Vagina (tissue), 2 donors: ENCODE results near the gene ARMC8.

ENCODE experiments used
- CTCF ChIP-seq, 3 experiments: fragments of 450-650 bp in 2 of 3; fragments of 200-600 bp in 1 of 3; sonication (generic) in 1 of 3; IDR thresholded peaks; one replicate each; pipeline ENCODE4 v1.5.1; 2017 to 2019; ENCODE audit warnings: antibody characterized with exemption in 3 of 3, mild to moderate bottlenecking in 2 of 3, moderate library complexity in 2 of 3
- POLR2A ChIP-seq, 2 donors: fragments of 450-650 bp; IDR thresholded peaks; one replicate each; pipeline ENCODE4 v1.6.1; 2017; ENCODE audit warnings: antibody characterized with exemption in 2 of 2, mild to moderate bottlenecking in 2 of 2, moderate library complexity in 2 of 2
- POLR2AphosphoS5 ChIP-seq, 2 donors: sonication (generic); formaldehyde crosslinking; IDR thresholded peaks; one replicate each; pipeline ENCODE4 v1.9.0; 2017; ENCODE audit warnings: antibody characterized with exemption in 2 of 2, mild to moderate bottlenecking in 2 of 2, low read depth in 1 of 2; ENCODE audit not compliant: insufficient read depth in 1 of 2

DNA sequence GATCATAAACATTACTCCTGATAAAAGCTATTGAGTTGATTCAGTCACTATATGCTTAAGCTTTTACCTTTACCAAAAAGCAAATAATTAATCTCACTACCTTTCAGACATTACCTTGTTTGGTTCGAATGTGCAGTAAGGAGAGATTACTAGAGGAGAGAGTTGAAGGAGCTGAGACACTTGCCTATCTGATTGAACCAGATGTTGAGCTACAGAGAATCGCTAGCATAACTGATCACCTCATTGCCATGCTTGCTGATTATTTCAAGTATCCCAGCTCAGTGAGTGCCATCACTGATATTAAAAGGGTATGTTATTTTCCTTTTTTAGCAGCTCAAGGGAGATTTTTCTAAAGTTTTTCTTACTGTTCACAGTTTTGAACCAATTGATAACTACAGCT, 54.6 kb downstream of the ARMC8 start:
- TF ChIP-seq CTCF (IDR thresholded peaks at IDR 0.05) = no peak
- TF ChIP-seq POLR2A (IDR thresholded peaks at IDR 0.05) = no peak
- no peak for TF ChIP-seq POLR2AphosphoS5 (IDR thresholded peaks at IDR 0.05; ENCODE audit: insufficient read depth in 1 of 2, low read depth in 1 of 2)
